IPS-NIHi11 (cell line): ENCODE data around the gene KCNK6.

ENCODE experiments used
- DNase-seq: peaks from one replicate; pipeline ENCODE4 v3.0.0; 2012; ENCODE audit warnings: mixed read lengths, low spot score

The KCNK6 gene

GRCh38 chr19:38319421-38320258 is at the start of gene KCNK6:
KCNK6 (plus strand) TSS chr19:38319845; CDS start chr19:38319951, 106 bp downstream.
- peak; percentile 49 for DNase-seq

DNA sequence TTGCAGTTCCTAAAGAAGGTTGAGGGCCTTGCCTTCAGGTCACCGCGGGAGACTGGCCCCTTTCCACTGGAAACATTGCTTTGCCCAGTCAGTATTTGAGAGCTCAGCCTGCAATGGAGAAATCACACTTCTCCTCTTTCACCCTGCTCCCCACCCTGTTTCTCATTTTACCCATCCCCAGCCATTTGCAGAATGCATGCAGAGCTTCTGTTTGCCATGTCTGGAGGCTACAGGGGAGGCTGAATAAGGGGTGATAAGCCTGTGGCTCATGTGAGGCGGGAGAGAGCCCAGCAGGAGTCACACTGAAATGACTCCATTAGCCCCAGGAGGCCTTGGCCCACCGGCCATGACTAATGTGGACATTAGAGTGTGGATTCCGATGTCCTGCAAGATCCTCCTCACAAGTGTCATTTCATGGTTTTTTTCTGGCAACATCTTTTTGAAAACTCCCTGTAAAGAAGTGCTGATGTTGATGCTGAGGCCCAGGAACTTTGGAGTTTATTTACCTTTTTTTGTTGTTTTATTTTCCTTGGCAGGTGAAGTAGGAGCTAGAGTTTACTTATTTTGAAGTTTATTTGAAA is 49.0 kb upstream of the KCNK6 start:
- DNase-seq: no peak

- no peak for DNase-seq
Measured at GRCh38 chr19:38273499-38273898, 46.1 kb upstream of the KCNK6 start.

DNA sequence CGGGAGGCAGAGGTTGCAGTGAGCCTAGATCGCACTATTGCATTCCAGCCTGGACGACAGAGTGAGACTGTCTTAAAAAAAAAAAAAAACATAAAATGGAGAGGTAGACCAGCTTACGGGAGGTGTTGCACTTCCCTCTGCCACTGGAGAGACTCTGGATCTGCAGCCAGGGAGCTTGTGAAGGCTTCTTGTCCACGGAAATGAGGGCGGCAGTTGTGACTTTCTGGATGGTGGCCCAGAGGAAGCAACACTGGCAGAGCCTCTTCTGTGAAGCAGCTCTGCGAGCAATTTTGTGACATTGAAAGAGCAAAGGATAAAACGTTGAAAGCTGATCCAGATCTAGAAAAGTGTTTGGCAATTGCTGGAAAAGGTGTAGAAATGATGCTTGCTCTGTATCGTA is 44.9 kb upstream of the KCNK6 start:
- DNase-seq: peak; percentile 4

DNA sequence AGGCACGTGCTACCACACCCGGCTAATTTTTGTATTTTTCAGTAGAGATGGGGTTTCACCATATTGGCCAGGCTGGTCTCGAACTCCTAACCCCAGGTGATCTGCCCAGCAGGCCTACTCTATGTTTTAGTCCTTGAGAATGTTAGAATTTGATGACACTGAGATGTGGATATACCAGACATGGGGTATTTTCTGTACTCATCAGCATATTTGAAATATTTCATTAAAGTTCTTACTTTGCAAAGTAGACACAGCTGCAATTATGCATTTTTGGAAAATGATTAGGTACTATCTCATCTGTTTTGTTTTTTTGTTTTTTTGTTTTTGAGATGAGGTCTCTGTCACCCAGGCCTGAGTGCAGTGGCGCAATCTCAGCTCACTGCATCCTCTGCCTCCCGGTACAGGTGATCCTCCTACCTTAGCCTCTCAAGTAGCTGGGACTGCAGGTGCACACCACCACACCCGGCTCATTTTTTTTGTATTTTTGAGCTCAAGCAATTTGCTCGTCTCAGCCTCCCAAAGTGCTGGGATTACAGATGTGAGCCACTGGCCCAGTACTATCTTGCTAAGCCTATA is 42.6 kb upstream of the KCNK6 start:
- no peak for DNase-seq

DNA sequence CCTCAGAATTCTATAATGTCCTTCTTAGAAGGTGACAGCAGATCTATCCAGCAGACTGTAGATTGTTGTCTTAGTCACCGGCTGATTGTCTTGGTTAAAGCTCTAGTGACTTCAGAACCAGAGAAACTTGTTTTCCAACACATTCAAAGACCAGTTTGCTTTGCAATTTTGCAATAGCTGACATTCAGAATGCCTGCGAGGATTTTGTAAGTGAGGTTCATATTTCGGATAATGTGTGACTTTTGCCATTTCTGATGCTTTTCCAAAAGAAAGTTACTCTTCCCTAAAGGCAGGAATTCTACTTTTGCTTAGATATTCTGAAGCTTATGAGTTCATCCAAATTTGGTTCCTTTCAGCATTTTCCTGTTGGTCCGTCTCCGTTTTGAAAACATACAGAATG is 42.1 kb upstream of the KCNK6 start:
- DNase-seq: peak; percentile 14

- DNase-seq: peak; percentile 18
Measured at GRCh38 chr19:38277969-38278680, 41.5 kb upstream of the KCNK6 start.

DNA sequence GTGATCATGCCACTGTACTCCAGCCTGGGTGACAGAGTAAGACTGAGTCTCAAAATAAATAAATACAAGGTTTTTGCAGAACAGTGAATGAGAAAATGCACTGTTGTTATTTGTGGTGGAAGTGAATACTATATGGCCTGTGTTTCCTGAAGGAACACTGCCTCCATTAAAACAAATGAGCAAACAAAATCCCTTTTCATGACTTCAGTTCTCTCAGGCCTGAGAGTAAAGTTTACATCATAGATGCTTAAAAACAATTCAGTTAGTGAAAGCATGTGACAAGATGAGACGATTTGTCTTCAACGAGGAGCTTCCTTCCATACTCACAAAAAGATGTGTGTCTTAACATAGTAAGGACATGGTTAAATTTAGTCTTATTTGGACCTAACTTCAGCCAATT is 40.9 kb upstream of the KCNK6 start:
- no peak for DNase-seq

DNA sequence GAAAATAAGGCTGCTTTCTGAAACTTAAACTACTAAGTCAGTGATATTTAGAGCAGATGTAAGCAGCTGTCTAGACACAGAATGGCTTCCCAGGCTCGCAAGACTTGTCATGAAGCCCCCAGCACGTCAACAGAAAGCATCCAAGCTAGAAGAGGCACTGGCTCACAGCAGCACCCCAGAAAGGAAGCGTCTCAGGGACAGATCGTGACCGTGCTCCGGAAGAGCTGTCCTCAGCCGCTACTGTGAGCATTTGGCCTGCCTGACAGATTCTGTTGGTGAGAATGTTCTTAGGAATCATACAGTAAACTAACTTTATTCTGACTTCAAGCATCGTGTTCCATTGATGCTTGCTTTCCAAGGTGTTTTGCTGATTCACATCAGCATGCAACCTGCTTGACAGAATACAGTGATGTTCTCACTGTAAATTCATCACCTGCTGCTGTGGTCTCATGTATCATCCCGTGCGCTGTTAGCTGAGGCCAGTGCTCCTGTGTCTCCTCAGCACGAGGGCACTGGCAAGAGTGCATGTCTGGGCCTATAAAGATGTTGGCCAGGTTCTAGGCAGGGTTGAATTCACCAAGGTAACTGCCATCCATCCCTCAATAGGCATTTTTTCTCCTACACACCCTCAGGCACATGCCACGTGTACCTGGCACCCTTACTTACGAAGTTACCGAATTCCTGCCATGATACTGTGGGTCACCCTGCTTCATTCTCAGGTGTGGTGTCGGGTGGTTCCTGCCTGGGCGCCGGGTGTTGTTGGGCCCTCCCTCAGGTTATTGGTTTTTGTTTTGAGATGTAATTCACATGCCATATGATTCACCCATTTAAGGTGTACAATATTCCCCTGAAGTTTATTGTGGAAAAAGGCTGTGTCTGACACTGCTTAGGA is 39.4 kb upstream of the KCNK6 start:
- no peak for DNase-seq

DNA sequence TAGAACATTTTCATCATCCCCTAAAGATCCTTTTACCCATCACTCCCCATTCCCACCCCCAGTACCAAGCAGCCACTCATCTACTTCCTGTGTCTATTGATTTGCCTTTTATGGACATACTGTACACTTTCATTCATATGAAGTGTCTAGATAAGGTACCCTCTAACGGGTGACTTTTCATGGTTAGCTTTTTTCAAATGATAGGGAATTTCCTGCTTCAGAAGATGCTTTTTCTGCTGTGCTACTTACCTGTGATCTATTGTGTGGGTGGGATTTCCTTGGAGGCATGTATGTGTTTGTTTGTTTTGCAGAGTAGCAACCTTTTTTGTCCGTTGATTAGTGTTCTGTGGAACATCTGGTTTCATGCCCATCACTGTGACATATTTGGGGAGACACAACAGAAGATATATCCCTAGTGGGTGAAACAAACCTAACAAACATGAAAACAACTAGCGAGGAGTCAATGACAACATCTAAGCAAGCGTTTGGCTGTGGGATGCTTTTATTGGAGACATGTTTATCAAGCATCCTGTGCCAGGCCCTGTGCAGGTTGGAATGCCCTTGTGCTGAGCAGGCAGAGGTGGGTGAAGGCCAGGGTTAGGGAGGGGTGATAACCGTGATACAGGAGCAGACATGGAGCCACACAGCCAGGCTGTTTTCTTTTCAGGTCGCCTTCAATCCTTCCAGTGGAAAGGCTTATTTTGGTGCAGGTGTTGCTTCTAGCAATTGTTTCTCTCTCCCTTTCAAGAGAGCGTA is 37.7 kb upstream of the KCNK6 start:
- no peak for DNase-seq

DNA sequence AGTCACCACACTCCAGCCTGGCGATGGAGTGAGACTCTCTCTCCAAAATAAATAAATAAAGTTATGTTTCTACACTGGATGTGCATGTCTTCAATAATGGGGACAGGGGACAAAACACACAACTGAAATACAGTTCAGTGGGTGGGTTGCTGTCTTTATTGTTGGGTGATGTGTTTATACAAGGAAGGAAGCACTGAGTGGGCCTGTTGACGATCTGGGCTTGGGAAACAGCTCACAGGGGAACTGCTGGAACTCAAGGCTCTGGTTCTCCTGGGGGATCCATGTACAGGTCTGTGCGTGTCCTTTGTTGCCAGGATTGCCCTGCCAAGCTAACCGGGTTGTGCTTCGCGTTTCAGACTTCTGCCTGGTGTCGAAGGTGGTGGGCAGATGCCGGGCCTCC is 36.4 kb upstream of the KCNK6 start:
- DNase-seq: no peak

- DNase-seq: no peak
Measured at GRCh38 chr19:38284422-38284821, 35.2 kb upstream of the KCNK6 start.

DNA sequence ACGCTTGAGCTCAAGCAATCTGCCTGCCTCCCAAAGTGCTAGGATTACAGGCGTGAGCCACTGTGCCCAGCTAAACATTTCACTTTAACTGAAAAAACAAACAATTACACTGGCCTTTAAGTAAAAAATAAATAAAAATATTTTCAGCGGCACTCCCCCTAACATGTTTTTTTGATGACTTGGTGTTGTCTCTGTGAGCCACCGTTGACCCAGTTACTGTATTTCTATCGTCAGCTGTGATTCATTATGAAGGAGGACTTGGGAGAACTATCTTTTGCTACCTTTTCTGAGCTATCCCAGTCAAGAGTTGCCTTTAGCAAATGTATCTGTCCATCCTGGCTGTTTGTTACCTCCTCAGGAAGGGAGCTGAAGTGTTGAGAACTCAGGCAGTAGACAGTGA is 34.1 kb upstream of the KCNK6 start:
- DNase-seq: no peak

GRCh38 chr19:38287604-38288003 is 32.0 kb upstream of the KCNK6 start:
- DNase-seq: no peak

GRCh38 chr19:38288123-38288855 is 31.4 kb upstream of the KCNK6 start:
- no peak for DNase-seq

- DNase-seq: no peak
Measured at GRCh38 chr19:38289955-38290354, 29.7 kb upstream of the KCNK6 start.

GRCh38 chr19:38290631-38291147 is 29.0 kb upstream of the KCNK6 start:
- peak; percentile 18 for DNase-seq

DNA sequence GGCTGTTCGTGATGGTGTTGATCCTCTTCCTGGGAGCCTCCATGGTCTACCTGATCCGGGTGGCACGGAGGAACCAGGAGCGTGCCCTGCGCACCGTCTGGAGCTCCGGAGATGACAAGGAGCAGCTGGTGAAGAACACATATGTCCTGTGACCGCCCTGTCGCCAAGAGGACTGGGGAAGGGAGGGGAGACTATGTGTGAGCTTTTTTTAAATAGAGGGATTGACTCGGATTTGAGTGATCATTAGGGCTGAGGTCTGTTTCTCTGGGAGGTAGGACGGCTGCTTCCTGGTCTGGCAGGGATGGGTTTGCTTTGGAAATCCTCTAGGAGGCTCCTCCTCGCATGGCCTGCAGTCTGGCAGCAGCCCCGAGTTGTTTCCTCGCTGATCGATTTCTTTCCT is 27.8 kb upstream of the KCNK6 start:
- DNase-seq: no peak

- DNase-seq: no peak
Measured at GRCh38 chr19:38293281-38293680, 26.4 kb upstream of the KCNK6 start.

- DNase-seq: no peak
Measured at GRCh38 chr19:38294090-38294489, 25.6 kb upstream of the KCNK6 start.
